ENCODE data around the gene FLRT2. TPM values are rescaled to one million over a fixed set of nuclear protein-coding genes. Genes with fewer than 3 reads are reported as not detected.

FLRT2 gene
- total and polyA plus RNA-seq, 2 of the 4 experiments (the other 2 are of a cell fraction) = 10.2 to 13.1 TPM

- H3K18ac ChIP-seq (ENCODE audit: low read depth, low read length) = no peak overlapping the region
- H3K4me1 ChIP-seq (ENCODE audit: control insufficient read depth, insufficient read depth, low read length) = no peaks in the 10 kb centered on the region
- no peak overlapping the region for H2AFZ ChIP-seq (replicated peaks; ENCODE audit: low read length, poor library complexity)
- no peak overlapping the region for H3K56ac ChIP-seq (ENCODE audit: extremely low read depth, insufficient read depth, low read length)
- ATAC-seq (ENCODE audit: low read depth) = no peak
- no peaks in the 10 kb centered on the region for H3K79me1 ChIP-seq (ENCODE audit: low read depth in 1 of 2, low read length in 2 of 2)
- H2BK5ac ChIP-seq (ENCODE audit: low read depth, low read length, poor library complexity, severe bottlenecking) = no peak overlapping the region
- H2BK20ac ChIP-seq (ENCODE audit: low read depth, low read length) = no peak overlapping the region
- H2BK120ac ChIP-seq (ENCODE audit: low read depth, low read length) = no peak overlapping the region
- intact Hi-C loops (cut with micrococcal nuclease) = no loop called here
- dilution Hi-C loops (cut with HindIII; ENCODE audit: low sequenced_read_pairs, unreplicated experiment) = no loop called here
- no peak overlapping the region for H4K91ac ChIP-seq (ENCODE audit: insufficient read depth, low read depth, low read length)
- H3K14ac ChIP-seq (replicated peaks; ENCODE audit: low read depth, low read length) = no peak overlapping the region
- no peaks in the 10 kb centered on the region for H3K9me3 ChIP-seq (ENCODE audit: control insufficient read depth, insufficient read depth, low read length)
- H3K4me3 ChIP-seq (ENCODE audit: insufficient read depth, low read depth, low read length) = no peak overlapping the region
- no CpG with 5 or more reads among the region's 6 CpGs for WGBS, 2 experiments (ENCODE audit: extremely low coverage in 2 of 2, insufficient read length in 1 of 2)
- no peak overlapping the region for H3K4me2 ChIP-seq (ENCODE audit: low read depth, low read length)
- ChIA-PET CTCF (no interaction called here), POLR2A (ENCODE audit: unreplicated experiment) (no interaction called here)
- no peak overlapping the region for H2BK15ac ChIP-seq (ENCODE audit: low read depth, low read length)
- H2AK9ac ChIP-seq (replicated peaks; ENCODE audit: low read depth, low read length, poor library complexity) = no peak overlapping the region
- H4K5ac ChIP-seq (ENCODE audit: low read depth, low read length) = no peak overlapping the region
- no peak overlapping the region for H3K9ac ChIP-seq (ENCODE audit: low read depth, low read length)
- no peaks in the 10 kb centered on the region for H4K20me1 ChIP-seq (ENCODE audit: insufficient read depth, low read length)
- in situ Hi-C loops (cut with MboI; ENCODE audit: low sequenced_read_pairs) = no loop called here
- H4K8ac ChIP-seq (ENCODE audit: low read depth in 2 of 2, low read length in 2 of 2) = no peak overlapping the region
- H2AK5ac ChIP-seq (ENCODE audit: low read depth, low read length) = no peak overlapping the region
- DNase-seq = no peak
- no peaks in the 10 kb centered on the region for H3K36me3 ChIP-seq (ENCODE audit: control insufficient read depth, insufficient read depth, low read length)
- H3K23ac ChIP-seq (ENCODE audit: low read depth, low read length) = no peak overlapping the region
- no peaks in the 10 kb centered on the region for H3K9me1 ChIP-seq (ENCODE audit: insufficient read depth, low read length)
- H3K27me3 ChIP-seq (ENCODE audit: control insufficient read depth, insufficient read depth, low read length) = no peaks in the 10 kb centered on the region
- TF ChIP-seq CEBPB (IDR thresholded peaks at IDR 0.05; ENCODE audit: low read depth, low read length) (no peak), MAZ (IDR thresholded peaks at IDR 0.05; ENCODE audit: borderline replicate concordance, low read depth, low read length) (no peak), FOS (IDR thresholded peaks at IDR 0.05; ENCODE audit: low read depth, low read length) (no peak), MXI1 (IDR thresholded peaks at IDR 0.05; ENCODE audit: borderline replicate concordance, low read depth, low read length) (no peak), SMC3 (IDR thresholded peaks at IDR 0.05; ENCODE audit: low read depth, low read length) (no peak)
- H3K4ac ChIP-seq (ENCODE audit: low read depth, low read length) = no peak overlapping the region
- H3K27ac ChIP-seq (ENCODE audit: insufficient read depth, low read length) = no peak overlapping the region
- BruUV-seq (replicated peaks) = no TSS peak
Observed at GRCh38 chr14:85675957-85676356, 146.0 kb downstream of the FLRT2 start.
